Measurements from ENCODE around the gene NCK2.

DNA sequence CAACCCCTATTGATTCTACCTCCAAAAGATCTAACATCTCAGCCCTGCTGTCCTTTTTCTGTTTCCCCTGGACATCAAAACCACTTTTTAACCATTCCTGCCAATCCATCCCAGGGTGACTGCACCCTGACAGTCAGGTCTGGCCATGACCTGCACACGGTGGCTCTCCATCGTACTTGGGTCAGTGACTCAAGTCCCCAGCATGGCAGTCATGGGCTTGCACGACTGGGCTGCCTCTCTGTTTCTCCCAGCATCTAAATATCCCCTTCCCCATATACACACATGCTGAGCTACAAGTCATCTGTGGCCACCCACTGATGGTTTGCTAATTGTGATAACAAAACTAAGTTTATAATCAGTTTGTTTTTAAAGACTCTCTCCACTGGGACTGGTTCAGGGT lies 6.6 kb downstream of the NCK2 start:
- TF ChIP-seq ZNF446 (CRISPR knock-in tag; IDR thresholded peaks at IDR 0.05): no peak
- TF ChIP-seq GTF3A (CRISPR knock-in tag; conservative IDR thresholded peaks at IDR 0.05): no peak

All from HepG2 (cell line).